Kidney capillary endothelial cell (primary cell): Measurements from ENCODE around the gene KLC3.

Experiments
- DNase-seq: peaks from one replicate; pipeline ENCODE4 v3.0.0-alpha.2; 2018; ENCODE audit warnings: low spot score

The KLC3 gene

DNA sequence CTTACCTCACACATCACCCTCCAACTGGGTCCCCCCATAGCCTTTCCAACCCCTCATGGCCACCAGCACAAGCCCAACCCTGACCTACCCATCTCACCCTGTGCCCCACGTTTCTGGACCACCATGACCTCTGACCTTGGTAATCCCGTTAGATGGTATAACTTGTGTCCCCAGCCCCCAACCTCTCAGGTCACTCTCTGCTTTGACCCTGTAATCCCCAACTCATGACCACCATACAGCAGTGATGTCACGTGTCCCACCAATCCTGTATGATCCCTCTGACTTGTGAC, 8.5 kb downstream of the KLC3 start:
- no peak for DNase-seq

DNA sequence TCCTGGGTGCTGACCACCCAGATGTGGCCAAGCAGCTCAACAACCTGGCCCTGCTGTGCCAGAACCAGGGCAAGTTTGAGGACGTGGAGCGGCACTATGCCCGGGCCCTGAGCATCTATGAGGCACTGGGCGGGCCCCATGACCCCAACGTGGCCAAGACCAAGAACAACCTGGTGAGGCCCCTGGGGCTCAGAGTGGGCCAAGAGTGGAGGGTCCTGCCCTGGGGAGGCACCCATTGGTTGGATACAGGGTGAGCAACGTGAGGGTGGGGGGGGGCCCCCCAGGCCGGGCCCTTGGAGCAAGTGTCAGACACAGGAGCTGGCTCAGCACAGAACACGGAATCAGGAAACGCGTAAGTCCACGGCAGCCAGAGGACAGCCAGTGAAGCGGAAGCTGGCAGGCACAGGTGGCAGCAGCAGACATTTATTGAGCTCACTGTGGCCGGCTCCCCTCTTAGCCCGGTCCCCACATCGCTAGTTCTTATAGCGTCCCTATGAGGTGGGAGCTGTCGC, 8.9 kb downstream of the KLC3 start:
- no peak for DNase-seq

GRCh38 chr19:45350477-45351058, 10.0 kb downstream of the KLC3 start:
- no peak for DNase-seq

GRCh38 chr19:45351401-45351952, 10.9 kb downstream of the KLC3 start:
- no peak for DNase-seq

DNA sequence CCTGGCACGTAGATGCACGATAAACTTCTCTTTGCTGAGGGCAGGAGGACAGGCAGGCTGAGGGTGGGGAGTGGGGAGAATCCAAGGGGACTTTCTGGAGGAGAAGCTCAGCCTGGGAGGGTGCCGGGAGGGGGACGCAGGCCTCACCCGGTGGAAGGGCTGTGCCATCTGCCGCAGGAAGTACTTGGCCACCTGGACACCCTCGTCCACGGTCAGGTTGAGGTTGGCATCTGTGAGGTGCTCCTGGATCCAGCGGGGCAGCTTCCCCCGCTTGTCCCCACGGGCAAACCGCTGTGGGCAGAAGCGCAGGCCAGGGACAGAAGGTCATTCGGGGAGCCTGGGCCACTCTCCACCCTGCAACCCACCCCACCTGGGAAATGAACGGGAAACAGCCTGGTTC, 11.5 kb downstream of the KLC3 start:
- no peak for DNase-seq

- no peak for DNase-seq
These were observed 11.9 kb downstream of the KLC3 start for GRCh38 chr19:45352471-45352870.

GRCh38 chr19:45352914-45353796, 12.6 kb downstream of the KLC3 start:
- DNase-seq: no peak

GRCh38 chr19:45354241-45354842, 13.8 kb downstream of the KLC3 start:
- no peak for DNase-seq

DNA sequence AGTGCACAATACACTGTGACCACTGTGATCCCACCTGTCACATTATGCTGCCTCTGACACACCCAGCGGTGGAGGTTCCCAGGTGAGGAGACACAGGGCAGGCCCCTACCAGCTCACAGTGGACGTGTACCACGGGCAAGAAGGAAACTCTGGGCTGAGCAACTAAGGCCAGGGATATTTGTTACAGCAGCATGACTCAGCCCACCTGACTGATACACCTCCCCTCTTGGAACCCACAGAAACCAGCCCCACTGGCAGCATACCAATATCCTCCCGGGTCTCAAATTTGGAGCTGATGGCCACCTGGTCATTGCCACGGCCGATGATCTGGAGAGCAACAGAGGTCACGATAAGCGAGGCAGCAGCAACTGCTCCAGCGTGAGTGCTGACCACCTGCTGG, 14.9 kb downstream of the KLC3 start:
- no peak for DNase-seq

DNA sequence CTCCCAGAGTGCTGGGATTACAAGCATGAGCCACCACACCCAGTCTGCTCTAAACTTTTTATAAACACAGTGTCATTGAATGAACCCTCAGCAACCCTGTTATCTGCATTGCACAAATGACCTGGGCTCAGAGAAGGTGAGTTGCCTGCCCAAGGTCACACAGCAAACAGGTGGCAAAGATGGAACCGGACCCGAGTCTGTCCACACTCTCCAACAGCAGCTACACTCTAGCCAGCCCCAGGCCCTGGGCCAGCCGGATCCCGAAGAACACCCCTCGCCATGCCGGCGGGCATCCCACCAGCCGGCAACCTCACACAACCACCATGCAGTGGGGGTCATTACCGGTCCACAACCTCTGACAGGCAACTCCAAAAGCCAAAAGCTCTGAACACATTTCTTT, 15.4 kb downstream of the KLC3 start:
- no peak for DNase-seq

- no peak for DNase-seq
These were observed 16.4 kb downstream of the KLC3 start for GRCh38 chr19:45356760-45357444.

DNA sequence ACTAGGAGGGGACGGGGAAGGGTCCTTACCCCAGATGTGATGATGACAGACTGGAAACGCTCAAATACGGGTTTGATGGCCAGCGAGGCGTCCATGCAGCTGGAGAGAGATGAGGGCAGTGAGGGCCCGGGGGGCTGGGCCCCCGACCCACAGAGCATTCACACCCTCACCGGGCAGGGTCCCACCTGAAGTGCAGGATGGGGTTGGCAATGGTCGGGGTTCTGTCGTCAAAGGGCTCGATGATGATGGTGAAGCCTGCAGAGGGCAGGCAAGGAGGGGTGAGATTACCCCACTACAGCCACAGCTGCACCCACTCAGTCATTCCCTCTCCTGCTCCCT, 16.9 kb downstream of the KLC3 start:
- no peak for DNase-seq

DNA sequence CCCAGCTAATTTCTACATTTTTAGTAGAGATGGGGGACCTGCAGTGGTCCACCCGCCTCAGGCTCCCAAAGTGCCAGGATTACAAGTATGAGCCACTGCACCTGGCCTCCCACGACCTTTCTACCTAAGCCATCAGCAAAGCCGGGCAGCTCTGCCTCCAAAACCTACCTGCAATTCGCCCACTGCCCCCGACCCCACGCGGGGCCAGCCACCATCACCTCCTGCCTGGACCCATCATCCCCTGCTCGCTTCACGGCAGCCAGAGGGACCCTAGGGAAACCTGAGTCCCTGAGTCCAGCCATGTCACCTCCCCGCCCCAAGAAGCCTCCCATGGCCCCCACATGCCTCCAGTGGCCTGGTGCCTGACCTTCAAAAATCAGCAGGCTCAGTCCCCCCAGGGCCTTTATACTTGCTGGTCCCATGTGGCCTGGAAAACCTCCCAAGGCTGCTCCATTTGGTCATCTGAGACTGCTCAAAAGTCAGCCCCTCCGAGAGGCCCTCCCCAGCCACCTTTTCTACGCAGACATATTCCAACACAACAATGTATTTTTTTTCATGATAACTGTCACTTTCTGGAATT, 17.8 kb downstream of the KLC3 start:
- DNase-seq: no peak

DNA sequence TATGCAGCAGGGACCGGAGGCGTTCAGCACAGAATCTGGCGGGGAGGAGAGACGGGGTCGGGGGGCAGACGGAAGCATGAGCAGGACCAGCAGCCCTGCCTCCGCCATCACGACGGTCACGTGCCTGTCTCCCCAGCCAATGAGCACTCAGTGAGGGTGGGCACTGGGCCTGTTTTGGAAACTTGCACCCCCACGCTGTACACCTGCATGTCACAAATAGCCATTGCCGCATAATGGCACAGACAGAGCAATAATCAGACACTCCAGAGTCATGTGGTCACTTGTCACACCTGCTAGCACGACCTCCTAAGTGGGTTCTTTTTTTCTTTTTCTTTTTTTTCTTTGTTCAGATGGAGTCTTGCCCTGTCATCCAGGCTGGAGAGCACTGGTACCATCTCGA, 21.1 kb downstream of the KLC3 start:
- DNase-seq: no peak

DNA sequence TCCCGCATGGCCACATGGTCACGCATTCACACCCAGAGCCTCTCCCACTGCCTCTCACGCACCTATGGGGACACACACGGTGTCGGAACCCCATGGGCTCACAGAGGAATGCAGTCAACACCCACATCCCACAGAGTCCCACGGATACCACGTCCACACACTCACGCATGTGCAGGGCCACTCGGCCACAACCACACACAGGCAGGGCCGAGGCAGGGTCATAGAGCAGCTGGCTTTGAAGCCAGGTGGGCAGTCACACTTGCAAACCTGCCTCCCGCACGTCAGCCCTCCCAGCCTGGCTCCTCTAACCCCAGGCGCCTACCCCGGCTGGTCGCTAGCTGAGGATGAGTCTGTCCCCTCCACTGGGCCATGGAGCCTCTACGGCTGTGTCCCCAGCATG, 21.7 kb downstream of the KLC3 start:
- no peak for DNase-seq

GRCh38 chr19:45363861-45364459, 23.4 kb downstream of the KLC3 start:
- DNase-seq: no peak

- DNase-seq: no peak
These were observed 24.1 kb downstream of the KLC3 start for GRCh38 chr19:45364696-45365095.

GRCh38 chr19:45368127-45368526, 27.6 kb downstream of the KLC3 start:
- no peak for DNase-seq

DNA sequence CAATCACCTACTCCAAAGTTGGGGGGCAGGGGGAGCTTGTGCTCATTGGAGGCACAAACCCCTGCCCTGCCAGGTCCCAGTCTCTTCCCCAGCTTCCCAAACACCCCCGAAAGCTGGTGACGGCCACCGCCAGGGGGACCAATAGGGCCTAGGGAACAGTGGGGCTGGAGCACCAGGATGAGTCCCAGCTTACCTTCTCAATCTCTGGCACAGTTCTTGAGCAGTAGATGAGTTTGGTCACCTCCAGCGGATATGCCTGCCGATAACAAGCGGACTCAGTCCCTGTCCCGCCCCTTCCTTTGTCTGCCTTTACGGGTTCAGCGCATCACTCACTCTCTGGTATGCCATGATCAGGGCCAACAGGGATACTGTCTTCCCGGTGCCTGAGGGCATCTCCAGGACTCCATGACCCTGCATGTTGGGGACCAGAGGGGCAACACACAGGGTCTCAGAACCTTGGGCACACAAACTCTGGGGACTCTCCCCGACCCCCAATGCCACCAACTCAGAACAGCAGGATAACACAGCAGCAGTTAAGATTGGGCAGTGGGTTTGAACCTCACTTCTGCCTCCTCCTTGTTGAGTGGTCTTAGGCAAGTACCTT, 28.3 kb downstream of the KLC3 start:
- DNase-seq: no peak

DNA sequence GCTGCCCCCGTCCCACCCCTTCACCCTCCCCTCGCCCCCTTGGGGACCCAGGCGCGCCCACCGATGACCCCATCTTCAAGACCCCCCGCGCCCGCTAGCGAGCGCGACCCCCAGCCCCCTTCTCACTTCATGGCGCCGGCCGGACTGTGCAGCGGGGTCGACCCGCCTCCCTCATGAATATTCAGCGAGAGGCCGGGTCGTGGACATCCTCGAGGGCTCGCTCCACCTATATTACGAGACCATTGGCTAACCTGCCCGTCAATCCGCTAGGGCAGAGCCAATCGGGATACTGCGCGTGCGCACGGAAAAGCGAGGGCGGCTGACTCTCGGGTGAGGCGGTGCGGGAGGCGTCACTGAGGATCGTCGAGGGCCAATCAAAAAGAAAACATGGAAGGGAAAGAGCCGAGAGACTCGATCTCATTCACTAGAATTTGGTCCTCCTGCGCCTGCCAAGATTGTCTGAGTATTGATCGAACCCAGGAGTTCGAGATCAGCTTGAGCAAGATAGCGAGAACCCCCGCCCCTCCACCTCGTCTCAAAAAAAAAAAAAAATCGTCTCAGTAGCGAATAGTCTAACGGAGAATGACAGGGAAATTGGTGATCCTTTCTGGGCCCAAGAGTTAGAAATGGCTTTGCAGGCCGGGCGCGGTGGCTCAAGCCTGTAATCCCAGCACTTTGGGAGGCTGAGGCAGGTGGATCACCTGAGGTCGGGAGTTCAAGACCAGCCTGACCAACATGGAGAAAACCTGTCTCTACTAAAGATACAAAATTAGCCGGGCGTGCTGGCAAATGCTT, 30.1 kb downstream of the KLC3 start, which contains the start of gene ERCC2:
Gene ERCC2 (minus strand): TSS at position 164 of the 795 bp plus-strand sequence. CDS start 33 bp downstream, at position 131.
- DNase-seq: peak; percentile 97
